ENCODE measurements around the gene OR51T1.
"Not testable (repeated sequence)": the region's sequence is repeated elsewhere in the genome, so short reads cannot be mapped to it uniquely, and the experiment has no call there.

OR51T1 gene, protein sequence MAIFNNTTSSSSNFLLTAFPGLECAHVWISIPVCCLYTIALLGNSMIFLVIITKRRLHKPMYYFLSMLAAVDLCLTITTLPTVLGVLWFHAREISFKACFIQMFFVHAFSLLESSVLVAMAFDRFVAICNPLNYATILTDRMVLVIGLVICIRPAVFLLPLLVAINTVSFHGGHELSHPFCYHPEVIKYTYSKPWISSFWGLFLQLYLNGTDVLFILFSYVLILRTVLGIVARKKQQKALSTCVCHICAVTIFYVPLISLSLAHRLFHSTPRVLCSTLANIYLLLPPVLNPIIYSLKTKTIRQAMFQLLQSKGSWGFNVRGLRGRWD

DNA sequence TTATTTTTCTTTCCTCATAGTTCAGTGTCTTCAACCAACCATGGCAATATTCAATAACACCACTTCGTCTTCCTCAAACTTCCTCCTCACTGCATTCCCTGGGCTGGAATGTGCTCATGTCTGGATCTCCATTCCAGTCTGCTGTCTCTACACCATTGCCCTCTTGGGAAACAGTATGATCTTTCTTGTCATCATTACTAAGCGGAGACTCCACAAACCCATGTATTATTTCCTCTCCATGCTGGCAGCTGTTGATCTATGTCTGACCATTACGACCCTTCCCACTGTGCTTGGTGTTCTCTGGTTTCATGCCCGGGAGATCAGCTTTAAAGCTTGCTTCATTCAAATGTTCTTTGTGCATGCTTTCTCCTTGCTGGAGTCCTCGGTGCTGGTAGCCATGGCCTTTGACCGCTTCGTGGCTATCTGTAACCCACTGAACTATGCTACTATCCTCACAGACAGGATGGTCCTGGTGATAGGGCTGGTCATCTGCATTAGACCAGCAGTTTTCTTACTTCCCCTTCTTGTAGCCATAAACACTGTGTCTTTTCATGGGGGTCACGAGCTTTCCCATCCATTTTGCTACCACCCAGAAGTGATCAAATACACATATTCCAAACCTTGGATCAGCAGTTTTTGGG, at the start of gene OR51T1:
OR51T1 (plus strand) TSS at position 41 of the 641 bp plus-strand sequence; CDS start at position 41, 0 bp downstream.
- H3K9me2 ChIP-seq (replicated peaks; ENCODE audit: insufficient read depth, low read length): no peaks in the 10 kb centered on the region
- no peak within 1 kb of the TSS for H3K27ac ChIP-seq (ENCODE audit: low read depth, low read length)
- no peak within 1 kb of the TSS for H3K4me3 ChIP-seq (ENCODE audit: insufficient read depth, low read length, poor library complexity, severe bottlenecking)
- no peaks in the 10 kb centered on the region for H4K20me1 ChIP-seq (ENCODE audit: low read depth, low read length)
- H3F3A ChIP-seq (ENCODE audit: insufficient read depth): no peaks in the 10 kb centered on the region
- H2AFZ ChIP-seq (ENCODE audit: low read depth, low read length, severe bottlenecking): no peak within 1 kb of the TSS
- H3K9me3 ChIP-seq (ENCODE audit: insufficient read depth, low read length): no peaks in the 10 kb centered on the region
- no peaks in the 10 kb centered on the region for H3K36me3 ChIP-seq (ENCODE audit: low read length)
- no peaks in the 10 kb centered on the region for H3K79me2 ChIP-seq (ENCODE audit: insufficient read depth, low read length)
- H3K4me2 ChIP-seq (ENCODE audit: low read depth, low read length, poor library complexity, severe bottlenecking): no peak within 1 kb of the TSS
- TF ChIP-seq EZH2phosphoT487 (conservative IDR thresholded peaks at IDR 0.05; ENCODE audit: low read length): no peak
- no peak within 1 kb of the TSS for H3K9ac ChIP-seq (ENCODE audit: low read length)
- H3K27me3 ChIP-seq (ENCODE audit: low read length): no peaks in the 10 kb centered on the region

DNA sequence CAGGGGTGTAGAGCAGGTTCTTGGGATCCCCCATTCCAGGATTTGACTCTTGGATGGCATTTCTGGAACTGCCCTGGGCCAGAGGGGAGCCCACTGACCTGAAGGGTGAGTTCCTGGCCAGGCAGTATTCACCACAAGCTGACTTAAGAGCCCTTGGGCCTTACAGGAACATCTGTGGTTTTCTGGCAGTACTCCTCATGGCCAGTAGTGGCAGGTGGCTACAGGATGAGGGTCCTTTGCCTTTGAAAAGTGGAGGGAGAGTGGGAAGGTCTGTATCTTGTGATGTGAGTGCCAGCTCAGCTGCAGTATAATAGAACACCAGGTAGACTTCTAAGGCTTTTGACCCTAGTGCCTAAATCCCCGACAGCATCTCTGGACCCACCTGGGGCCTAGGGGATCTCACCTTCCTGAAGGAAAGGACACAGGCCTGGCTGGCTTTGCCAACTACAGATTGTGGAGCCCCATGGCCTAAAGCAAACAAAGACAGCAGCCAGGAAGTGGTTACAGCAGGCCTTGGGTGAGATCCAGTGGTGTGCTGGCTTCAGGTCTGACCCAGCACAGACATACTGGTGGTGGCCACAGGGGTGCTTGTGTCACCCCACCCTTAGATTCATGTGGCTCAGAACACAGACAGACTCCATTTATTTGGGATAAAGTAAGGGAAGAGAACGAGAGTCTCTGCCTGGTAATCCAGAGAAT, 41.7 kb upstream of the OR51T1 start:
- Histone ChIP-seq H3K4me3 (ENCODE audit: insufficient read depth, low read length, poor library complexity, severe bottlenecking) (no peak overlapping the region), H3K9ac (ENCODE audit: low read length) (no peak overlapping the region), H3K27ac (ENCODE audit: low read depth, low read length) (no peak overlapping the region), H2AFZ (ENCODE audit: low read depth, low read length, severe bottlenecking) (no peak overlapping the region), H3K27me3 (ENCODE audit: low read length) (no peaks in the 10 kb centered on the region), H3K9me3 (ENCODE audit: insufficient read depth, low read length) (no peaks in the 10 kb centered on the region), H3F3A (ENCODE audit: insufficient read depth) (no peaks in the 10 kb centered on the region), H3K36me3 (ENCODE audit: low read length) (no peaks in the 10 kb centered on the region), H3K79me2 (ENCODE audit: insufficient read depth, low read length) (no peaks in the 10 kb centered on the region), H3K9me2 (replicated peaks; ENCODE audit: insufficient read depth, low read length) (no peaks in the 10 kb centered on the region), H4K20me1 (ENCODE audit: low read depth, low read length) (no peaks in the 10 kb centered on the region), H3K4me2 (ENCODE audit: low read depth, low read length, poor library complexity, severe bottlenecking) (no peak overlapping the region)
- TF ChIP-seq EZH2phosphoT487 (conservative IDR thresholded peaks at IDR 0.05; ENCODE audit: low read length): no peak

DNA sequence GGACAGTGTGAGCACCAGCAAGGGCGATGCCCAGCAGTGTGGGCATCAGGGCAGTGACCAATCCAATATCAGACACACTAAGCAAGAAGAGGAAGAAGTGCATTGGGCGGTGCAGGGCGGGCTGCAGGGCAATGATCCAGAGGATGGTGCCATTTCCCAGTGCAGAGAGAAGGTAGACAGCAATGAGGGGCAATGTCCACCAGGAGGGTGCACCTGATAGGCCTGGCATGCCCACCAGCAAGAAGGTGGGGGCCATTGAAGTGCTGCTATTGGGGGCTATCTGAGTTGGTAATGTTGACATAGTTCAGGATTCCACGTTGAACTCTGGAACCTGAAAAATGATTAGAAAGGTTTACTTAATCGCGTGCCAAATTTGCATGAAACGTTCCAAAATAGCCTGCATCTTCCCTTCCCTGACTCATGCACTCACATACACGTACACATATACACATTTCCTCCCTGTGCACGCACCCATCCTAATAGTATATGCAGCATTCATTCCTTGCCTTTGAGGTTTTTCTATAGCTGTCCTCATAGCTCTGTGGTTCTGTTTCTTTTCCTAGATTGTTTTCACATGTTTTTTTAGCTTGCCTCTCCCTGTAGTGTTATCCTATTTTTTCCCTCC, 32.7 kb upstream of the OR51T1 start, which contains the start of gene OR51S1:
OR51S1 (minus strand) TSS at position 301 of the 625 bp plus-strand sequence; CDS start at position 301, 0 bp downstream.
- no peak within 1 kb of the TSS for H3K4me3 ChIP-seq (ENCODE audit: insufficient read depth, low read length, poor library complexity, severe bottlenecking)
- H3K9ac ChIP-seq (ENCODE audit: low read length): no peak within 1 kb of the TSS
- H3K27ac ChIP-seq (ENCODE audit: low read depth, low read length): no peak within 1 kb of the TSS
- H2AFZ ChIP-seq (ENCODE audit: low read depth, low read length, severe bottlenecking): no peak within 1 kb of the TSS
- H3K9me3 ChIP-seq (ENCODE audit: insufficient read depth, low read length): no peaks in the 10 kb centered on the region
- no peaks in the 10 kb centered on the region for H3K9me2 ChIP-seq (replicated peaks; ENCODE audit: insufficient read depth, low read length)
- H3K27me3 ChIP-seq (ENCODE audit: low read length): no peaks in the 10 kb centered on the region
- H3K36me3 ChIP-seq (ENCODE audit: low read length): no peaks in the 10 kb centered on the region
- no peaks in the 10 kb centered on the region for H3K79me2 ChIP-seq (ENCODE audit: insufficient read depth, low read length)
- TF ChIP-seq CTCF (IDR thresholded peaks at IDR 0.05; ENCODE audit: insufficient read depth, low read length, poor library complexity, severe bottlenecking) (no peak), EZH2phosphoT487 (conservative IDR thresholded peaks at IDR 0.05; ENCODE audit: low read length) (no peak)
- no peaks in the 10 kb centered on the region for H4K20me1 ChIP-seq (ENCODE audit: low read depth, low read length)
- no peaks in the 10 kb centered on the region for H3F3A ChIP-seq (ENCODE audit: insufficient read depth)
- H3K4me2 ChIP-seq (ENCODE audit: low read depth, low read length, poor library complexity, severe bottlenecking): no peak within 1 kb of the TSS

DNA sequence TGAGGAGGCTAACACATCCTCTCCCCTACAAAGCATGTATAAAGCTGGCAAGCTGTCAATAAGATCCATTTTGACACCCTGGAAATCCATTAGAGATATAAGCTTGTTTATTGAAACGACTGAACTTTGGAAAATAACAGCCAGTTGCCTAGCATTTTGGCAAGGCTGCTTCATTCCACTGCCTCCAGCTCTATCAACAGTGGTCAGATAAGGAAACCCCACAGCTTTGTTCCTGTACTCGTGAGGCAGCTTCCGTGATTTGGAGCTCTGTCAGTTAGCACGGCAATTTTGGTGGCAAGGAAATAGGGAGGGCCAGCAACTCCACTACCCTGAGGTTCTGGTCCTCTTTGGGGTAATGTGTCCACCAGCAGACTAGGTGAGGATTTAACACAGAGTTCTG, 30.7 kb upstream of the OR51T1 start:
- Histone ChIP-seq H3K27ac (ENCODE audit: low read depth, low read length) (no peak overlapping the region), H2AFZ (ENCODE audit: low read depth, low read length, severe bottlenecking) (no peak overlapping the region), H3K9ac (ENCODE audit: low read length) (no peak overlapping the region), H3K4me2 (ENCODE audit: low read depth, low read length, poor library complexity, severe bottlenecking) (no peak overlapping the region), H4K20me1 (ENCODE audit: low read depth, low read length) (no peaks in the 10 kb centered on the region), H3K4me3 (ENCODE audit: insufficient read depth, low read length, poor library complexity, severe bottlenecking) (no peak overlapping the region), H3K9me3 (ENCODE audit: insufficient read depth, low read length) (no peaks in the 10 kb centered on the region), H3K36me3 (ENCODE audit: low read length) (no peaks in the 10 kb centered on the region), H3K27me3 (ENCODE audit: low read length) (no peaks in the 10 kb centered on the region), H3F3A (ENCODE audit: insufficient read depth) (no peaks in the 10 kb centered on the region), H3K79me2 (ENCODE audit: insufficient read depth, low read length) (no peaks in the 10 kb centered on the region), H3K9me2 (replicated peaks; ENCODE audit: insufficient read depth, low read length) (no peaks in the 10 kb centered on the region)
- TF ChIP-seq CTCF (IDR thresholded peaks at IDR 0.05; ENCODE audit: insufficient read depth, low read length, poor library complexity, severe bottlenecking): no peak
- TF ChIP-seq EZH2phosphoT487 (conservative IDR thresholded peaks at IDR 0.05; ENCODE audit: low read length): no peak

DNA sequence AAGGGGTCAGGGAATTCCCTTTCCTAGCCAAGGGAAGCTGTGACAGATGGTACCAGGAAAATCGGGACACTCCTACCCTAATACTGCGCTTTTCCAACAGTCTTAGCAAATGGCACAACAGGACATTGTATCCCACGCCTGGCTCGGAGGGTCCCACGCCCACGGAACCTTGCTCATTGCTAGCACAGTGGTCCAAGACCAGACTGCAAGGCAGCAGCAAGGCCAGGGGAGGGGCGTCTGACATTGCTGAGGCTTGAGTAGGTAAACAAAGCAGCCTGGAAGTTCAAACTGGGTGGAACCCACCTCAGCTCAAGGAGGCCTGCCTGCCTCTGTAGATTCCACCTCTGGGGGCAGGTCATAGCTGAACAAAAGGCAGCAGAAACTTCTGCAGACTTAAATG, 27.4 kb upstream of the OR51T1 start:
- H3K4me3 ChIP-seq (ENCODE audit: insufficient read depth, low read length, poor library complexity, severe bottlenecking); H2AFZ ChIP-seq (ENCODE audit: low read depth, low read length, severe bottlenecking); H3K9ac ChIP-seq (ENCODE audit: low read length); H3K79me2 ChIP-seq (ENCODE audit: insufficient read depth, low read length); H4K20me1 ChIP-seq (ENCODE audit: low read depth, low read length); H3K9me3 ChIP-seq (ENCODE audit: insufficient read depth, low read length); H3K9me2 ChIP-seq (replicated peaks; ENCODE audit: insufficient read depth, low read length); H3K27ac ChIP-seq (ENCODE audit: low read depth, low read length); H3F3A ChIP-seq (ENCODE audit: insufficient read depth); H3K4me2 ChIP-seq (ENCODE audit: low read depth, low read length, poor library complexity, severe bottlenecking); H3K27me3 ChIP-seq (ENCODE audit: low read length); H3K36me3 ChIP-seq (ENCODE audit: low read length): not testable (repeated sequence)

Measured in SU-DHL-6 (cell line).